GM12878 (cell line): ENCODE measurements around the gene MAPK1. TPM values are rescaled to one million over a fixed set of nuclear protein-coding genes. Genes with fewer than 3 reads are reported as not detected.
A peak's percentile ranks its signal among the peaks of the same experiment; 100 is the strongest.

Source experiments
- ATAC-seq: fragments of 200-7000 bp; cut with Tn5 transposase; 3 replicates; pipeline ENCODE4 v1.9.1; 2020; ENCODE audit warnings: mild to moderate bottlenecking, moderate library complexity
- BruUV-seq: library from RNA; stranded (reverse); fragments of 400-500 nt; replicated peaks from 2 replicates; lab custom pipeline; 2021; lab: Mats Ljungman, UMichigan
- CTCF ChIA-PET: fragments of 300-600 bp; sonication (Branson Sonifier 250); formaldehyde crosslinking; extraction: SDS; loops from one replicate; lab custom pipeline; 2021; ENCODE audit warnings: inconsistent platforms; lab: Yijun Ruan, JAX
- POLR2A ChIA-PET: fragments of 350-600 bp; formaldehyde crosslinking; extraction: SDS; loops from one replicate; lab custom pipeline; 2021; ENCODE audit warnings: inconsistent platforms; lab: Charles Lee
- RAD21 ChIA-PET: fragments of 300-600 bp; sonication (Branson Sonifier 250); formaldehyde crosslinking; loops from one replicate; lab custom pipeline; 2023; ENCODE audit warnings: antibody characterized with exemption; ENCODE audit not compliant: unreplicated experiment; lab: Charles Lee
- SMC1A ChIA-PET: fragments of 300-600 bp; sonication (Branson Sonifier 250); formaldehyde crosslinking; loops from one replicate; lab custom pipeline; 2023; ENCODE audit not compliant: unreplicated experiment, uncharacterized antibody; lab: Charles Lee
- DNase-seq: peaks from one replicate; pipeline ENCODE4 v3.0.0-alpha.2; 2011; ENCODE audit warnings: low read depth, low spot score
- FAIRE-seq: peaks from 3 replicates; lab custom pipeline; 2011; peaks lifted over from hg19 to GRCh38; lab: Jason Lieb, UNC
- H2AFZ ChIP-seq: 2 replicates; pipeline ENCODE4 v1.6.0; 2011; ENCODE audit warnings: low read depth, low read length, control low read depth; ENCODE audit not compliant: control insufficient read depth
- H3K27ac ChIP-seq: 2 replicates; pipeline ENCODE4 v1.5.1; 2011; ENCODE audit warnings: control low read depth; ENCODE audit not compliant: control insufficient read depth, insufficient read depth
- H3K27me3 ChIP-seq, 2 experiments: replicated peaks in 1 of 2; 2 replicates each; pipeline versions ENCODE4 v1.6.0 to v1.6.1; 2011; ENCODE audit warnings: low read length in 1 of 2; ENCODE audit not compliant: control insufficient read depth in 2 of 2, insufficient read depth in 2 of 2
- H3K36me3 ChIP-seq, 2 experiments: 2 replicates each; pipeline ENCODE4 v1.5.1; 2011; ENCODE audit warnings: low read length in 1 of 2; ENCODE audit not compliant: control insufficient read depth in 2 of 2, insufficient read depth in 2 of 2
- H3K4me1 ChIP-seq: 2 replicates; pipeline ENCODE4 v1.6.1; 2011; ENCODE audit warnings: mild to moderate bottlenecking, low read length, moderate library complexity, mixed read lengths; ENCODE audit not compliant: control insufficient read depth, insufficient read depth
- H3K4me2 ChIP-seq: 2 replicates; pipeline ENCODE4 v1.6.0; 2011; ENCODE audit warnings: control low read depth; ENCODE audit not compliant: control insufficient read depth, insufficient read depth
- H3K4me3 ChIP-seq: fragments of 200-600 bp; sonication (generic); 2 replicates; pipeline ENCODE4 v1.5.1; 2016
- H3K79me2 ChIP-seq: 2 replicates; pipeline ENCODE4 v1.6.0; 2011; ENCODE audit warnings: low read length; ENCODE audit not compliant: control insufficient read depth, insufficient read depth
- H3K9ac ChIP-seq: 2 replicates; pipeline ENCODE4 v1.8.0; 2011; ENCODE audit warnings: low read length, control low read depth, mixed read lengths; ENCODE audit not compliant: control insufficient read depth, insufficient read depth
- H3K9me3 ChIP-seq: replicated peaks from 3 replicates; pipeline ENCODE4 v1.5.1; 2011; ENCODE audit warnings: mild to moderate bottlenecking, low read length; ENCODE audit not compliant: control insufficient read depth, insufficient read depth
- H4K20me1 ChIP-seq: 2 replicates; pipeline ENCODE4 v1.6.0; 2011; ENCODE audit not compliant: control insufficient read depth, insufficient read depth
- BHLHE40 ChIP-seq, 2 experiments: fragments of 450-650 bp in 1 of 2; IDR thresholded peaks; 2 replicates each; pipeline ENCODE4 v1.6.1; 2011 to 2017; ENCODE audit warnings: low read depth in 2 of 2, borderline replicate concordance in 1 of 2, improper control_type of control experiment in 1 of 2, low read length in 1 of 2, mild to moderate bottlenecking in 1 of 2
- DPF2 ChIP-seq: fragments of 450-650 bp; IDR thresholded peaks from 2 replicates; pipeline ENCODE4 v1.6.1; 2017; ENCODE audit warnings: mild to moderate bottlenecking
- EED ChIP-seq: sonication (generic); IDR thresholded peaks from 2 replicates; pipeline ENCODE4 v1.6.1; 2016; ENCODE audit warnings: antibody characterized with exemption, low read depth
- ETV6 ChIP-seq, 2 experiments: fragments of 450-650 bp in 1 of 2; IDR thresholded peaks in 1 of 2; conservative IDR thresholded peaks in 1 of 2; 2 replicates each; pipeline ENCODE4 v1.6.1; 2014; ENCODE audit warnings: antibody characterized with exemption in 1 of 2, borderline replicate concordance in 1 of 2, low read depth in 1 of 2, mild to moderate bottlenecking in 1 of 2, moderate library complexity in 1 of 2
- FOXM1 ChIP-seq: IDR thresholded peaks from 2 replicates; pipeline ENCODE4 v1.6.1; 2012; ENCODE audit warnings: low read depth, mild to moderate bottlenecking, inconsistent platforms, low read length, moderate library complexity
- GATAD2B ChIP-seq: fragments of 450-650 bp; conservative IDR thresholded peaks from 2 replicates; pipeline ENCODE4 v1.6.1; 2017; ENCODE audit warnings: low read depth, mild to moderate bottlenecking, moderate library complexity
- IKZF1 ChIP-seq: fragments of 450-650 bp; conservative IDR thresholded peaks from 2 replicates; pipeline ENCODE4 v1.6.1; 2017; ENCODE audit warnings: antibody characterized with exemption, mild to moderate bottlenecking
- IKZF2 ChIP-seq, 2 experiments: fragments of 450-650 bp; IDR thresholded peaks; 2 replicates each; pipeline ENCODE4 v1.6.1; 2017; ENCODE audit warnings: mild to moderate bottlenecking in 2 of 2, moderate library complexity in 2 of 2
- MXI1 ChIP-seq: fragments of 150-350 bp; IDR thresholded peaks from 2 replicates; pipeline ENCODE4 v1.6.1; 2011; ENCODE audit warnings: low read depth, mild to moderate bottlenecking, inconsistent platforms, low read length, improper control_type of control experiment
- NBN ChIP-seq: fragments of 450-650 bp; IDR thresholded peaks from 2 replicates; pipeline ENCODE4 v1.6.1; 2016
- RAD21 ChIP-seq: IDR thresholded peaks from 2 replicates; pipeline ENCODE4 v1.6.1; 2011; ENCODE audit warnings: mild to moderate bottlenecking, low read depth, low read length, moderate library complexity; ENCODE audit not compliant: insufficient read depth
- RUNX3 ChIP-seq: IDR thresholded peaks from 2 replicates; pipeline ENCODE4 v1.6.1; 2012; ENCODE audit warnings: low read length, inconsistent platforms
- SREBF1 ChIP-seq: IDR thresholded peaks from 2 replicates; pipeline ENCODE4 v1.6.1; 2012; ENCODE audit warnings: mild to moderate bottlenecking, low read length
- STAT3 ChIP-seq: IDR thresholded peaks from 2 replicates; pipeline ENCODE4 v1.6.1; 2011; ENCODE audit warnings: low read depth, low read length, improper control_type of control experiment
- WRNIP1 ChIP-seq: IDR thresholded peaks from 2 replicates; pipeline ENCODE4 v1.6.1; 2011; ENCODE audit warnings: low read depth, low read length, improper control_type of control experiment, borderline replicate concordance
- ZNF24 ChIP-seq: fragments of 450-650 bp; IDR thresholded peaks from 2 replicates; pipeline ENCODE4 v1.6.1; 2017; ENCODE audit warnings: antibody characterized with exemption, mild to moderate bottlenecking
- WGBS: methylation state at CpG from one replicate; pipeline ENCODE4 v1.1.6; 2016; ENCODE audit warnings: low lambda C conversion rate; ENCODE audit not compliant: insufficient replicate concordance, insufficient coverage; ENCODE audit errors: missing lambda C conversion rate; 5-methylcytosine and 5-hydroxymethylcytosine counted together
- in situ Hi-C: fragments of 300-500 bp; cut with MboI; formaldehyde crosslinking; loops from 9 replicates; pipeline ENCODE4 v1.14.3; 2018; ENCODE audit warnings: mixed read lengths
- intact Hi-C: fragments of 100-400 bp; cut with micrococcal nuclease; formaldehyde crosslinking; loops from one replicate; pipeline ENCODE4 v1.14.2; 2022; ENCODE audit not compliant: unreplicated experiment
- polyA plus RNA-seq, 11 experiments: library from polyadenylated mRNA; depleted of rRNA in 4 of 11; unstranded in 6 of 11; stranded (reverse) in 5 of 11; fragments of >200 nt; fragmentation: Nextera tagmentation in 4 of 11; fragmentation: Illumina TruSeq in 1 of 11; extraction: Ambion mirVana in 4 of 11; extraction: Trizol in 1 of 11; gene quantifications; 1 replicate in 1 of 11; 2 replicates in 10 of 11; pipeline versions ENCODE4 v1.2.1 to v1.2.3, GENCODE V29; 2011 to 2016; ENCODE audit warnings: inconsistent platforms in 2 of 11, missing spikeins in 2 of 11, low read depth in 1 of 11
- total RNA-seq, 4 experiments: library from RNA; depleted of rRNA in 3 of 4; stranded (reverse); fragments of >200 nt in 3 of 4; fragmentation: Illumina TruSeq in 1 of 4; extraction: Trizol in 1 of 4; gene quantifications; 2 replicates each; pipeline versions ENCODE4 v1.2.1 to v1.2.3, GENCODE V29; 2013 to 2021
- TF ChIP-seq, protein P1 (sequence below): IDR thresholded peaks from 2 replicates; pipeline ENCODE4 v1.6.1; 2012; ENCODE audit warnings: low read length, inconsistent platforms
- TF ChIP-seq, protein P2 (sequence below): fragments of 450-650 bp; IDR thresholded peaks from 2 replicates; pipeline ENCODE4 v1.6.1; 2016; ENCODE audit warnings: mild to moderate bottlenecking
- TF ChIP-seq, protein P3 (sequence below): IDR thresholded peaks from 2 replicates; pipeline ENCODE4 v1.6.1; 2011; ENCODE audit warnings: mild to moderate bottlenecking, low read depth, low read length, moderate library complexity; ENCODE audit not compliant: insufficient replicate concordance

The MAPK1 gene
- total and polyA plus RNA-seq, 10 of the 15 experiments (the other 5 are each of a cell fraction or from before 2014, with no cell fraction given), result 7.0 to 123 (median 58.4) TPM

DNA sequence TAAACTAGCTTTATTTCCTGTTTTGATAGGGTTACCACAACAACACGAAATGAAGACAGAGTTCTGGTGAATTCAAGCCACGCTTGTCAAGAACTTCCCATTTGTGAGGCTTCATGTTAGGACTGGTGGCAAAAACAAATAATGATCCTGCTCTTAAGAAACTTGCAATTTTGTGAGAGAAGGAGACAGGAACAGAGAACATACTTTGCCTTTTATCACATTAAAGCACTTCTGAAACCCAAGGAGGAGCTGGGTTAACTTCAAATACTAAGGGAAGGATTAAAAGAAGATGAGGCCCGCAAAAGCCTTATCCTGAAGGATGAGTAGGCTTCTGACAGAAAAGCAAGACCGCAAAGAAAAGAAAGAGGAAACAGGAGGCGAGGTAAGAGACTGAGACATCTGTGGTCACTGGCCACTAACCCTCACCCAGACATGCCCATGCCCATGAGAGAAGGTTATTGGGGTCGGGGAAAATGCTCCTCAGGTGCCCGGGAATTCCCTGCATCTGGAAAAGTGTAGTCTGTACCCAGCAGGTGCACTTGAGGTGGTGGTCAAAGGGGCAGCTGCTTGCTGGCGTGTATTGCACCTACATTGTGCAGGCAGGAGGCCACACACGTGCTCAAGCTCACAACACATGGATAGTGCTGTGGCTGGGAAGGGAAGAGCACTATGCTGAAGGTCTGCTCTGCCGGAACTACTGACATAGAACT, 50.5 kb downstream of the MAPK1 start:
- intact Hi-C loops (loop anchor here (5.0 kb wide), 1 partner anchor 50 kb away; the partner anchor contains the start of gene MAPK1), in situ Hi-C loops (no loop called here)
- peaks cover 16% of the 10 kb centered on the region for H3K4me1 ChIP-seq
- no peaks in the 10 kb centered on the region; a peak in 1 of 4 replicates for H3K36me3 ChIP-seq
- peaks cover under 1% of the 10 kb centered on the region; the same call in 2 of the 3 replicates for H3K9me3 ChIP-seq
- SMC1A ChIA-PET, result interaction anchor here (0.6 to 1.9 kb wide), 5 partner anchors 18 to 62 kb away, joined by 3 to 4 read pairs (median 4); no protein-coding TSS in a partner anchor
- DNase-seq (peak; percentile 61), ATAC-seq (peak; percentile 95), FAIRE-seq (peak; percentile 88)
- 24% methylated on average over 10 of the region's 10 CpGs for WGBS
- no peak overlapping the region for H2AFZ ChIP-seq
- no peaks in the 10 kb centered on the region; the same call in 1 of the 2 replicates for H4K20me1 ChIP-seq
- H3K27ac ChIP-seq, result peak overlapping the region; percentile 79
- peak overlapping the region; percentile 7; the same call in 1 of the 2 replicates for H3K9ac ChIP-seq
- peak overlapping the region; percentile 81 for H3K4me2 ChIP-seq
- POLR2A ChIA-PET, result interaction anchor here (0.7 to 1.2 kb wide), 3 partner anchors 15 to 54 kb away, joined by 3 read pairs; no protein-coding TSS in a partner anchor
- CTCF ChIA-PET, result interaction anchor here (0.8 to 1.2 kb wide), 4 partner anchors 10 to 105 kb away, joined by 3 read pairs; no protein-coding TSS in a partner anchor
- peak overlapping the region; percentile 29; the same call in 1 of the 2 replicates for H3K4me3 ChIP-seq
- RAD21 ChIA-PET, result interaction anchor here (1.2 kb wide), 1 partner anchor 54 kb away, joined by 3 read pairs; no protein-coding TSS in a partner anchor
- H3K27me3 ChIP-seq, result no peaks in the 10 kb centered on the region
- no TSS peak for BruUV-seq
- peaks cover 20% of the 10 kb centered on the region for H3K79me2 ChIP-seq
- TF ChIP-seq, protein P1, sequence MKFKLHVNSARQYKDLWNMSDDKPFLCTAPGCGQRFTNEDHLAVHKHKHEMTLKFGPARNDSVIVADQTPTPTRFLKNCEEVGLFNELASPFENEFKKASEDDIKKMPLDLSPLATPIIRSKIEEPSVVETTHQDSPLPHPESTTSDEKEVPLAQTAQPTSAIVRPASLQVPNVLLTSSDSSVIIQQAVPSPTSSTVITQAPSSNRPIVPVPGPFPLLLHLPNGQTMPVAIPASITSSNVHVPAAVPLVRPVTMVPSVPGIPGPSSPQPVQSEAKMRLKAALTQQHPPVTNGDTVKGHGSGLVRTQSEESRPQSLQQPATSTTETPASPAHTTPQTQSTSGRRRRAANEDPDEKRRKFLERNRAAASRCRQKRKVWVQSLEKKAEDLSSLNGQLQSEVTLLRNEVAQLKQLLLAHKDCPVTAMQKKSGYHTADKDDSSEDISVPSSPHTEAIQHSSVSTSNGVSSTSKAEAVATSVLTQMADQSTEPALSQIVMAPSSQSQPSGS, result peak; percentile 50; the same call in 1 of the 2 replicates
- TF ChIP-seq NBN (0 out of 2 replicates have a peak, but pooled peaks have one; percentile 41), IKZF2 (IDR thresholded peaks at IDR 0.05) (peak; percentile 76 to 77; a peak in 3 of 4 replicates), ETV6 (conservative IDR thresholded peaks at IDR 0.05 in 1 of 2, IDR thresholded peaks at IDR 0.05 in 1 of 2; ENCODE audit: borderline replicate concordance in 1 of 2, low read depth in 1 of 2) (peak in 1 of 2 experiments; percentile 78; a peak in 2 of 4 replicates), ZNF24 (no peak), DPF2 (peak; percentile 14; the same call in 1 of the 2 replicates), EED (peak; percentile 53; the same call in 1 of the 2 replicates), SREBF1 (no peak), WRNIP1 (no peak), GATAD2B (0 out of 2 replicates have a peak, but pooled peaks have one; percentile 33), BHLHE40 (IDR thresholded peaks at IDR 0.05; ENCODE audit: borderline replicate concordance in 1 of 2, low read depth in 2 of 2, low read length in 1 of 2) (peak in 1 of 2 experiments; percentile 20; a peak in 1 of 4 replicates), IKZF1 (peak; percentile 74), RUNX3 (peak; percentile 61), FOXM1 (0 out of 2 replicates have a peak, but pooled peaks have one; percentile 25), MXI1 (peak; percentile 64; the same call in 1 of the 2 replicates), RAD21 (no peak), STAT3 (no peak)
- TF ChIP-seq, protein P2, sequence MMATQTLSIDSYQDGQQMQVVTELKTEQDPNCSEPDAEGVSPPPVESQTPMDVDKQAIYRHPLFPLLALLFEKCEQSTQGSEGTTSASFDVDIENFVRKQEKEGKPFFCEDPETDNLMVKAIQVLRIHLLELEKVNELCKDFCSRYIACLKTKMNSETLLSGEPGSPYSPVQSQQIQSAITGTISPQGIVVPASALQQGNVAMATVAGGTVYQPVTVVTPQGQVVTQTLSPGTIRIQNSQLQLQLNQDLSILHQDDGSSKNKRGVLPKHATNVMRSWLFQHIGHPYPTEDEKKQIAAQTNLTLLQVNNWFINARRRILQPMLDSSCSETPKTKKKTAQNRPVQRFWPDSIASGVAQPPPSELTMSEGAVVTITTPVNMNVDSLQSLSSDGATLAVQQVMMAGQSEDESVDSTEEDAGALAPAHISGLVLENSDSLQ, result peak; percentile 42; the same call in 1 of the 2 replicates
- TF ChIP-seq, protein P3, sequence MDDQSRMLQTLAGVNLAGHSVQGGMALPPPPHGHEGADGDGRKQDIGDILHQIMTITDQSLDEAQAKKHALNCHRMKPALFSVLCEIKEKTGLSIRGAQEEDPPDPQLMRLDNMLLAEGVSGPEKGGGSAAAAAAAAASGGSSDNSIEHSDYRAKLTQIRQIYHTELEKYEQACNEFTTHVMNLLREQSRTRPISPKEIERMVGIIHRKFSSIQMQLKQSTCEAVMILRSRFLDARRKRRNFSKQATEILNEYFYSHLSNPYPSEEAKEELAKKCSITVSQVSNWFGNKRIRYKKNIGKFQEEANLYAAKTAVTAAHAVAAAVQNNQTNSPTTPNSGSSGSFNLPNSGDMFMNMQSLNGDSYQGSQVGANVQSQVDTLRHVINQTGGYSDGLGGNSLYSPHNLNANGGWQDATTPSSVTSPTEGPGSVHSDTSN, result no peak
